Measurements from ENCODE around the gene NUP85.
"Not testable (repeated sequence)": the region's sequence is repeated elsewhere in the genome, so short reads cannot be mapped to it uniquely, and the experiment has no call there.

NUP85 gene

DNA sequence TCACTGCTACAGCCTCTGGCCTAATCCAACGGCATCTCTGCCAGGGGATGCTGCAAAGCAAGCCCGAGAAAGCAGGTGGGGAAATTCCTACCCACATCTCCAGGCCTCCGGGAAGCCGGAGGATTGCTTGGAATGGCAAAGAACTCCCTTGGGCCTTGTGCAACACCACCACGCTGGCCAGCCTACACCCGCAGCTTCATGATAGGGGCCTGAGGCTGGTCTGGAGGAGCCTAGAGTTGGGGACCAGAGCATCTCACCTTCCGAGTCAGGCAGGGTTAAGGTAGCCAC is 35.6 kb downstream of the NUP85 start:
- DNase-seq (ENCODE audit: low read depth, low spot score) = no peak

- DNase-seq (ENCODE audit: low read depth, low spot score) = no peak
These were observed 36.0 kb downstream of the NUP85 start for GRCh38 chr17:75241502-75241901.

DNA sequence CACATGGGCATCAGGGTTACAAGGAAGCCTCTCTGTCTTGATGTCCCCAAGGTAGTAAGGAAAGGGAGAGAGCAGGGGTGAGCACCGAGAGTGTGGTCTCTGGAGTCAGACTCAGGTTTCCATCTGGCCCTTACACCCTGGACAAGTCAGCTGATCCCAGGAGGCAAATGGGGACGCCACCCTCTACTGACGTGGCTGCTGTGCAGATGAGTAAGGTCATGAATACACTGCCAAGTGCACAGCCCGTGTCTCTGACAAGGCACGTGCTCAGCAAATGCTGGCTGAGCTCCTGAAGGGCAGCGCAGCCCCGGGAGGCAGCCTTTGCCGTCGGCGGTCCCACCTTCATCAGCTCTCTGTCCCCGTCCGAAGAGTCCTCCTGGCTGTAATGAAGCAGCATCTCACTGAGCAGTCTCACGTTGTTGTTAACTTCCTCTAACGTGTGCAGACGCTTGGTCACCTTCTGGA is 36.5 kb downstream of the NUP85 start:
- no peak for DNase-seq (ENCODE audit: low read depth, low spot score)

GRCh38 chr17:75242461-75243042 is 37.1 kb downstream of the NUP85 start:
- no peak for DNase-seq (ENCODE audit: low read depth, low spot score)

GRCh38 chr17:75244133-75244866 is 38.8 kb downstream of the NUP85 start:
- DNase-seq (ENCODE audit: low read depth, low spot score) = no peak

DNA sequence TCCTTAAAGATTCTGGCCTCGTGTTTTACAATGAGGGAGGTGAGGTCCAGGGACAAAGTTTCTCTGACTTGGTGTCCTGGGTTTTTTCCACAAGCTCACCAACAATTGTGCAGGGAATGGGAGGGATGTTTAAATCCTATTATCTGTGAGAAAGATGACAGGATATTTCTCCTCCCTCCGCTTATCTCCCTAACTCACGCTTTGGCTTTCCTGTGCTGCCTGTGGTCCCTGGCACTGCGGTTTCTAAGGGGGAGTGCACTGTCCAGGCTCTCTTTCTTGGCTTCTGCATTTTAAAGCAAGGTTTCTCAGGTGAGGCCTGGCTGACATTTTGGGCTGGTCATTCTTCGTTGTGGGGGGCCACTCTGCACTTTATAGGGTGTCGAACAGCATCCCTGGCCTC is 39.5 kb downstream of the NUP85 start:
- no peak for DNase-seq (ENCODE audit: low read depth, low spot score)

GRCh38 chr17:75246404-75246803 is 40.9 kb downstream of the NUP85 start:
- DNase-seq (ENCODE audit: low read depth, low spot score) = no peak

DNA sequence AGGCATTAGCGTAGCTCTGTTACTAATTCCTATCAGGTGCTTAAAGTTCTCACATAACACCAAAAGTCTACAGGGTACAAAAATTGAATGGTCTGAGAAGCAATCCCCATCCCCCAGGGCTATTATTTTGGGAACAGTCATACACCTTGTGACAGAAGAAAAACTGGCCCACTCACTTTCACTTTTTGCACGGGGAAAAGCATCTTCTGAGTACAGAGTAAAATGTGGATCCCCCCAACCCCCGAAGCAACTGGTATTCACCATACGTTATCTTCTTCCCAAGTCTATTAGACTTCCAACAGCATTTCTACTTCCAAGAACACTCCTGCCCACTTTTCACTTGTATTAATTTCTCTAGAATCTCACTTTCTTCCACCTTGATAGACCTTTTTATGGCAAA is 44.1 kb downstream of the NUP85 start:
- DNase-seq (ENCODE audit: low read depth, low spot score) = no peak

DNA sequence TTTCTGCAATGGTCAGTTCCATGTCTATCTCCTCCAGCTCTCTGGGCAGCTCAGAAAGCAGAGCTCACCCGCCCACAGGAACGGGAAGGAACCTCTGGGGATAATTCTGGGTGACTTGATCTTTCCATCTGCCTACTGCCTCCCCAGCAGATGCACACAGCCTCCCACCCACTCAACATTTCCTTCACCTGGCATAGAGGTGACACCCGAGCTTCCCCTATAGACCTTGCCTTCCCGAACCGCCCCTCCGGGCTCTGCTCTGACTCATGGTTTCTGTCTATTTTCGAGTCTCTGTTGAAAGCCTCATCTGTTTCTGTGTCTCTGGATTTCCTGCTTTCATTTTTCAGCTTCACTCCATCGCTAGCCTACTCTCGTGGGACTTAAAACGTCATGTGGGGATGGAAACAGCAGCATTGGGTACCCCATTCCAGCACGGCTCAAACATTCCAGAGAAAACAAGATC is 44.6 kb downstream of the NUP85 start:
- DNase-seq (ENCODE audit: low read depth, low spot score) = no peak

GRCh38 chr17:75252039-75252816 is 46.7 kb downstream of the NUP85 start:
- DNase-seq (ENCODE audit: low read depth, low spot score) = no peak

GRCh38 chr17:75255954-75256698 is 50.6 kb downstream of the NUP85 start:
- DNase-seq (ENCODE audit: low read depth, low spot score) = not testable (repeated sequence)

- DNase-seq (ENCODE audit: low read depth, low spot score) = not testable (repeated sequence)
These were observed 51.7 kb downstream of the NUP85 start for GRCh38 chr17:75257228-75257627.

GRCh38 chr17:75260641-75261335 is 55.3 kb downstream of the NUP85 start:
- no peak for DNase-seq (ENCODE audit: low read depth, low spot score)

GRCh38 chr17:75261336-75262111 is 56.0 kb downstream of the NUP85 start, which contains the start of the genes GGA3 and MRPS7:
Gene GGA3, minus strand, starts transcription at chr17:75261606. Its CDS starts 19 bp downstream, at chr17:75261587.
Gene MRPS7, plus strand, starts transcription at chr17:75261879. Its CDS starts 22 bp downstream, at chr17:75261901.
- peak; percentile 90 for DNase-seq (ENCODE audit: low read depth, low spot score)

GRCh38 chr17:75262112-75262606 is 56.7 kb downstream of the NUP85 start:
- DNase-seq (ENCODE audit: low read depth, low spot score) = no peak

DNA sequence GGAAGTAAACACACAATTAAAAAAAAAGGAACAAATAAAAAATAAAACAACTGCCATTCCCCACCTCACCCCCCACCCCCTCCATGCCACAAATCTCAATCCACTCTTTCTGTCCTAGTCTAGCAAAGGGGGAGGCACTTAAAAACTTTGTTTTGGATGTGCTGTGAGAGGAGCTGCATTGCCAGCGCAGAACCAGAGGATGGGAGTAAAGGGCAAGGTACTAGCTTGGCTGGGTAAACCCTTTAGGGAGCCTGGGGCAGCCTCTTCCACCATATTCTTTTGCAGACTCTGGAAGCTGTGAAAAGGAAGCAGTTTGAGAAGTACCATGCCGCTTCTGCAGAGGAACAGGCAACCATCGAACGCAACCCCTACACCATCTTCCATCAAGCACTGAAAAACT is 57.6 kb downstream of the NUP85 start:
- DNase-seq (ENCODE audit: low read depth, low spot score) = no peak

- no peak for DNase-seq (ENCODE audit: low read depth, low spot score)
These were observed 60.3 kb downstream of the NUP85 start for GRCh38 chr17:75265614-75266315.

DNA sequence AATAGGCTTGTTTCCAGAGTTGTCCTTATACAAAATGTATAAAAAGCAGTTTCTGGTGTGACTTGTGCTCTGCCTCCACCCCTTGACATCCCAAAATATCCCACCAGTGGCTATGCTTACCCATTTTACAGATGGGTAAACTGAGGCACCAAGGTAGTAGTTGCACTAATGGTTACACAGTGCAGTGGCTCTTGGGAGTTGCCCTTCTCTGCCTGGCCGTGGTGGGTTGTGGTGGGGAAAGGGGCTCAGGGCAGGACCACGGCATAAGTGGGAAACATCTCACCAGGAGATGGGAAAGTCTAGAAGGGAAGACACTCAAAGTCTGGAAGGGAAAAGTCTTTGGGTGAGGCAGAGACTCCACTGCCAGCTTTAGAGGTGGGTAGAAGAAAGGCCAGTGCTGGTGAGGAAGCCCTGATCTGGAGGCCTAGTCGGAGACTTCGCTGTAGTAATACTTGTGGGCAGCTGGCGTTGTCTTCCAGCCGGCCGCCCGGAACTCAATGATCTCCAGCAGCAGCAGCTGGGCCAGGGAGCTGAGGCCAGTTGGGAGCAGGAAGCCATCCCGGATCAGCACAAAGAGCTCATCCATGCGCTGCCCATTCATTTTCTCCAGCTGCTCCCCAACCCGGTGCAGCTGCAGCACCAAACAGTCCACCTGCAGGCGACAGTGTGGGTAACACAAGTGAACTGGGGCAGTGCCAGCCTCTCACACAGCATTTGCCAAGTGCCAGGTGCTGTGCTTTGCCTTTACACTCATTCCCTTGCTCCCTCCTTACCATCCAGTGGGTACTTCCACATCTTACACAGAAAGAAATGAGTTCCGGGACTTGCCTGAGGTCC is 61.1 kb downstream of the NUP85 start:
- DNase-seq (ENCODE audit: low read depth, low spot score) = no peak

GRCh38 chr17:75267153-75267410 is 61.6 kb downstream of the NUP85 start:
- DNase-seq (ENCODE audit: low read depth, low spot score) = no peak
